ENCODE data around the gene GABPB2. TPM values are rescaled to one million over a fixed set of nuclear protein-coding genes. Genes with fewer than 3 reads are reported as not detected.

GABPB2 gene
- polyA plus RNA-seq, 2 of the 4 experiments (the other 2 are of a cell fraction) = 2.4 to 9.9 TPM

DNA sequence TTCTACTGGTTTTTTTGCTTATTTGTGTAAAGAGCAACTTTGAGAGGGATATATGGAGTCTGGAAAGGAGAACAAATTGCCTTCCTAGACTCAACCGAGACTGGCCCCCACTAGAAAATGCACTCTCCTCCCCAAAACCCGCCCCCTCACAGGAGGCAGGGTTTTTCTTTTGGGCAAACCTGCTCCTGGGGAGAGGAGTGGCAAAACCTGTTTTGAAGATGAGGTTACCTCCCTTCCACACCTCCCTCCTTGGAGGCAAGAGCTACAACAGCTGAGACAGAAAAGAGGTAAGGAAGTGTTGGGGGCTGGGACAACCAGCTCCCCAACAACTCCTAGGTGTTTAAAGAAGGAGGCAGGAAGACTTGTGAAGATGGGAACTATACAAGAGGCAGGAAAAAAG lies 34.2 kb upstream of the GABPB2 start, which contains the start of gene BNIPL:
TSS of gene BNIPL (plus strand) at position 231 of the 400 bp plus-strand sequence. CDS start at position 371, 140 bp downstream.
- CTCF ChIA-PET = interaction anchor here (0.6 to 4.8 kb wide), 6 partner anchors 12 to 119 kb away, joined by 3 to 14 read pairs (median 4); partner anchors contain the start of gene TNFAIP8L2
- TF ChIP-seq HDAC2 (IDR thresholded peaks at IDR 0.05) (no peak), NFE2L2 (conservative IDR thresholded peaks at IDR 0.05; ENCODE audit: low read length) (no peak), POLR2AphosphoS2 (conservative IDR thresholded peaks at IDR 0.05; ENCODE audit: low read length) (no peak), BCL3 (IDR thresholded peaks at IDR 0.05) (no peak), NPAS2 (CRISPR knock-in tag; IDR thresholded peaks at IDR 0.05; ENCODE audit: borderline replicate concordance) (no peak), HOXB5 (CRISPR knock-in tag; IDR thresholded peaks at IDR 0.05) (no peak), FOSB (CRISPR knock-in tag; IDR thresholded peaks at IDR 0.05) (no peak), RARB (CRISPR knock-in tag; IDR thresholded peaks at IDR 0.05) (no peak), TFCP2L1 (CRISPR knock-in tag; IDR thresholded peaks at IDR 0.05) (no peak)
- Histone ChIP-seq H3K9me3 (no peaks in the 10 kb centered on the region), H3K4me1 (no peaks in the 10 kb centered on the region), H3K27ac (no peak within 1 kb of the TSS), H3K4me3 (no peak within 1 kb of the TSS), H3K4me2 (no peak within 1 kb of the TSS)
- POLR2A ChIA-PET = no interaction called here
- no peak for DNase-seq (ENCODE audit: low read depth in 1 of 2, low spot score in 1 of 2)
- FAIRE-seq = no peak
- WGBS (ENCODE audit: missing lambda C conversion rate) = 38% methylated on average over 2 of the region's 2 CpGs
- no peak for ATAC-seq

DNA sequence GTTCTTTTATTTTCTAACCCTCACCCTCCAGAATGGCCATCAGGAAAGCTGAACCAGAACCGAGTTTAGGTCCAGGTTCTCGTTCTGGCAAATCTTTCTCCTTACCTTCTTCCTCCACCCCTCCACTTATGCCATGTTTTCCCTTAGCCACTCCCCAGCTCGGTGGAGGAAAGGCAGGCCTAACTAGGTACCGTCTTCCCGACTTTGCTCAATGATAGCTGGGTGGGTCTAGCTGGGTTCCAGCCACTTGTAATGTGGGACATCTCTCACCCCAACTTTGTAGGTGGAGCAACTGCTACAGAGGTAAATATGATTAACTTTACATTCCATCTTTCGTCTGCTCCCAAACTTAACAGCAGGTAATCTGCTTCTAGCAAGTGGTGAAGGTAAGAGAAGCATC lies 33.5 kb upstream of the GABPB2 start:
- no peak overlapping the region for H3K4me3 ChIP-seq
- no peak for DNase-seq (ENCODE audit: low read depth in 1 of 2, low spot score in 1 of 2)
- WGBS (ENCODE audit: missing lambda C conversion rate) = 77% methylated on average over 6 of the region's 6 CpGs
- ChIA-PET CTCF (interaction anchor here (0.6 to 4.8 kb wide), 7 partner anchors 9 to 119 kb away, joined by 3 to 14 read pairs (median 4); partner anchors contain the start of gene TNFAIP8L2), POLR2A (no interaction called here)
- TF ChIP-seq TFCP2L1 (CRISPR knock-in tag; IDR thresholded peaks at IDR 0.05) = no peak
- no peak for TF ChIP-seq FOSB (CRISPR knock-in tag; IDR thresholded peaks at IDR 0.05)
- TF ChIP-seq HOXA7 (CRISPR knock-in tag; IDR thresholded peaks at IDR 0.05) = no peak
- ATAC-seq = no peak
- no peak overlapping the region for H3K4me2 ChIP-seq
- FAIRE-seq = no peak
- H3K27ac ChIP-seq = no peak overlapping the region
- H3K4me1 ChIP-seq = no peaks in the 10 kb centered on the region
- no peaks in the 10 kb centered on the region for H3K9me3 ChIP-seq

DNA sequence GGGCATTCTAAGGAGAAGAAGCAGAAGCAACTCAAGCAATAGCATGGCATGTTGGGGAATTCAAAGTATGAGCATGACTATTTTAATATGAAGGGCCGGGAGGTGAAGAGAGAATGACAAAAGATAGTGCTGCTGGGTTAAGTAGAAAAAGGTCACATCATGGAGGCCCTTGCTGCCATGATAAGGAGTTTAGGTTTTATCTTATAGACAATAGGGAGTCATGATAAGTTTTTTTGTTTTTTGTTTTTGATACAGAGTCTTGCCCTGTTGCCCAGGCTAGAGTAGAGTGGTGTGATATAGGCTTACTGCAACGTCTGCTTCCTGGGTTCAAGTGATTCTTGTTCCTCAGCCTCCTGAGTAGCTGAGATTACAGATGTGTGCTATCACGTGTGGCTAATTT lies 31.0 kb upstream of the GABPB2 start:
- TF ChIP-seq RFX5 (IDR thresholded peaks at IDR 0.05) = no peak
- TF ChIP-seq FOSL2 (IDR thresholded peaks at IDR 0.05) = no peak
- no peak for TF ChIP-seq FOSL2 (CRISPR knock-in tag; IDR thresholded peaks at IDR 0.05)
- TF ChIP-seq, protein P1, sequence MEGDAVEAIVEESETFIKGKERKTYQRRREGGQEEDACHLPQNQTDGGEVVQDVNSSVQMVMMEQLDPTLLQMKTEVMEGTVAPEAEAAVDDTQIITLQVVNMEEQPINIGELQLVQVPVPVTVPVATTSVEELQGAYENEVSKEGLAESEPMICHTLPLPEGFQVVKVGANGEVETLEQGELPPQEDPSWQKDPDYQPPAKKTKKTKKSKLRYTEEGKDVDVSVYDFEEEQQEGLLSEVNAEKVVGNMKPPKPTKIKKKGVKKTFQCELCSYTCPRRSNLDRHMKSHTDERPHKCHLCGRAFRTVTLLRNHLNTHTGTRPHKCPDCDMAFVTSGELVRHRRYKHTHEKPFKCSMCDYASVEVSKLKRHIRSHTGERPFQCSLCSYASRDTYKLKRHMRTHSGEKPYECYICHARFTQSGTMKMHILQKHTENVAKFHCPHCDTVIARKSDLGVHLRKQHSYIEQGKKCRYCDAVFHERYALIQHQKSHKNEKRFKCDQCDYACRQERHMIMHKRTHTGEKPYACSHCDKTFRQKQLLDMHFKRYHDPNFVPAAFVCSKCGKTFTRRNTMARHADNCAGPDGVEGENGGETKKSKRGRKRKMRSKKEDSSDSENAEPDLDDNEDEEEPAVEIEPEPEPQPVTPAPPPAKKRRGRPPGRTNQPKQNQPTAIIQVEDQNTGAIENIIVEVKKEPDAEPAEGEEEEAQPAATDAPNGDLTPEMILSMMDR (IDR thresholded peaks at IDR 0.05) = no peak
- TF ChIP-seq FOSB (CRISPR knock-in tag; IDR thresholded peaks at IDR 0.05) = no peak
- no peak for TF ChIP-seq RCOR1 (IDR thresholded peaks at IDR 0.05; ENCODE audit: low read depth, low read length)
- no peak for TF ChIP-seq GATA3 (IDR thresholded peaks at IDR 0.05; ENCODE audit: borderline replicate concordance)
- no peak for TF ChIP-seq CEBPB (IDR thresholded peaks at IDR 0.05)
- no peak for TF ChIP-seq HOXA7 (CRISPR knock-in tag; IDR thresholded peaks at IDR 0.05)
- TF ChIP-seq NR3C1 (IDR thresholded peaks at IDR 0.05) = no peak
- TF ChIP-seq ZFP36 (IDR thresholded peaks at IDR 0.05; ENCODE audit: borderline replicate concordance, partially characterized antibody) = no peak
- no peak for TF ChIP-seq CBX2 (IDR thresholded peaks at IDR 0.05; ENCODE audit: borderline replicate concordance, low read depth)
- no peak for TF ChIP-seq PHF8 (IDR thresholded peaks at IDR 0.05; ENCODE audit: borderline replicate concordance, low read depth)
- no peak for TF ChIP-seq REST (IDR thresholded peaks at IDR 0.05)
- no peak for TF ChIP-seq RNF2 (IDR thresholded peaks at IDR 0.05; ENCODE audit: borderline replicate concordance, low read depth)
- TF ChIP-seq SMC3 (IDR thresholded peaks at IDR 0.05) = no peak
- ChIA-PET POLR2A (no interaction called here), CTCF (interaction anchor here (0.8 to 4.8 kb wide), 5 partner anchors 15 to 116 kb away, joined by 3 to 14 read pairs (median 3); partner anchors contain the start of gene MINDY1)
- Histone ChIP-seq H3K4me2 (no peak overlapping the region), H3K27ac (no peak overlapping the region), H3K4me3 (no peak overlapping the region), H3K4me1 (no peaks in the 10 kb centered on the region), H3K9me3 (no peaks in the 10 kb centered on the region)
- FAIRE-seq = no peak
- no peak for ATAC-seq
- DNase-seq (ENCODE audit: low read depth in 1 of 2, low spot score in 1 of 2) = no peak
- 78% methylated on average over 3 of the region's 3 CpGs for WGBS (ENCODE audit: missing lambda C conversion rate)

All from A549 (cell line).